ENCODE results near the gene OPCML.

DNA sequence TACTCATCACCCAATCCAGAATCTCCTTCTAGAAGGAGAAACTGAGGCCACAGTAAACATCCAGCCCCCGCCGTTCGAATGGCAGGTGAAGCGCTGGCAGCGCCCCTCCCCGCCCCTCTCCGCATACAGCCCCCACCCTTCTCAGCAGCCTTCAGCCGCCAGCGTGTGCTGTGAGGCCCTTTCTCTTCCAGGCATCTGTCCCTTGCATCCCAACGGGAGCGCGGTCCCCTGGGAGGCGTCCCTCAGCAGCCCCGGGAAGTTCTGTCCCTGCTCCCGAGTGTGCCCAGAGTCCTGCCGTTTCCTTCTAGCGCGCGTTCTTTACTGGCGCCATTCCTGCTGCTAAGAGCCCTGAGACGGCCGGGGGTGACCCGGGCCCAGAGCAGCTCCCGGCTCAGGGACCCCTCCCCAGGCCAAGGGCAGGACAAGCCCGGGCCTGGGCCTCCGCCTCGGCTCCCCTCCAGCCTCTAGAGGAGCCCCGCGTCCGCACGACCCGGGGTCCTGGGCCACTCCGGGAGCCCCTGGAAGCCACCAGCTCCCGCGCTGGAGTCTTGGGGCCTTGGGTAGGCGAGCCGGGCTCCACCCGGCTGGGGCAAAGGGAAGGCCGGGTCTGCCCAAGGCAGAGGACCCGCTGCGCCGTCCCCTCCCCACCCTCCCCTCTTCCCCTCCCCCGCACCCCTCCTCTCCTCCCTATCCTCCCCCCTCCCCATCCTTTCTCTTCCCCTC, 450.4 kb downstream of the OPCML start:
- TF ChIP-seq CTCF (conservative IDR thresholded peaks at IDR 0.05; ENCODE audit: low read depth, low read length) (no peak), EZH2 (IDR thresholded peaks at IDR 0.05; ENCODE audit: borderline replicate concordance, low read depth, low read length, poor library complexity, severe bottlenecking) (no peak)

All from A673 (cell line).